Hematopoietic multipotent progenitor cell treated with erythropoietin and hydrocortisone succinate and interleukin-3 and kit ligand, for 17 days (in vitro differentiated cells): Measurements from ENCODE around the gene PITPNC1.
"Not testable (repeated sequence)": the region's sequence is repeated elsewhere in the genome, so short reads cannot be mapped to it uniquely, and the experiment has no call there.

Experiments used
- DNase-seq: peaks from one replicate; pipeline ENCODE4 v3.0.0-alpha.2; 2015; ENCODE audit warnings: low spot score

Gene PITPNC1

GRCh38 chr17:67489273-67489672 is 112.2 kb downstream of the PITPNC1 start:
- DNase-seq, result no peak

GRCh38 chr17:67490471-67490870 is 113.4 kb downstream of the PITPNC1 start:
- no peak for DNase-seq

- DNase-seq, result no peak
These were observed 114.1 kb downstream of the PITPNC1 start for GRCh38 chr17:67491009-67491680.

- no peak for DNase-seq
These were observed 114.6 kb downstream of the PITPNC1 start for GRCh38 chr17:67491681-67492024.

- DNase-seq, result no peak
These were observed 115.2 kb downstream of the PITPNC1 start for GRCh38 chr17:67492251-67492740.

GRCh38 chr17:67492824-67493517 is 115.9 kb downstream of the PITPNC1 start:
- no peak for DNase-seq

- DNase-seq, result no peak
These were observed 116.7 kb downstream of the PITPNC1 start for GRCh38 chr17:67493812-67494211.

- DNase-seq, result not testable (repeated sequence)
These were observed 118.5 kb downstream of the PITPNC1 start for GRCh38 chr17:67495534-67495933.

- DNase-seq, result no peak
These were observed 119.2 kb downstream of the PITPNC1 start for GRCh38 chr17:67496286-67496685.

GRCh38 chr17:67499685-67500084 is 122.6 kb downstream of the PITPNC1 start:
- no peak for DNase-seq

- DNase-seq, result no peak
These were observed 123.2 kb downstream of the PITPNC1 start for GRCh38 chr17:67500261-67500660.

GRCh38 chr17:67500677-67501300 is 123.7 kb downstream of the PITPNC1 start:
- DNase-seq, result no peak

GRCh38 chr17:67502151-67502550 is 125.1 kb downstream of the PITPNC1 start:
- DNase-seq, result no peak

GRCh38 chr17:67503184-67503583 is 126.1 kb downstream of the PITPNC1 start:
- DNase-seq, result no peak

GRCh38 chr17:67503739-67504138 is 126.7 kb downstream of the PITPNC1 start:
- no peak for DNase-seq

- DNase-seq, result no peak
These were observed 127.1 kb downstream of the PITPNC1 start for GRCh38 chr17:67504182-67504581.

- no peak for DNase-seq
These were observed 129.9 kb downstream of the PITPNC1 start for GRCh38 chr17:67506966-67507365.

- no peak for DNase-seq
These were observed 132.6 kb downstream of the PITPNC1 start for GRCh38 chr17:67509390-67510287.

- no peak for DNase-seq
These were observed 133.9 kb downstream of the PITPNC1 start for GRCh38 chr17:67511012-67511411.

- no peak for DNase-seq
These were observed 134.7 kb downstream of the PITPNC1 start for GRCh38 chr17:67511804-67512203.

- DNase-seq, result no peak
These were observed 137.9 kb downstream of the PITPNC1 start for GRCh38 chr17:67514998-67515397.

- DNase-seq, result no peak
These were observed 138.5 kb downstream of the PITPNC1 start for GRCh38 chr17:67515490-67516083.
